Measurements from ENCODE around the gene ZNF3.

DNA sequence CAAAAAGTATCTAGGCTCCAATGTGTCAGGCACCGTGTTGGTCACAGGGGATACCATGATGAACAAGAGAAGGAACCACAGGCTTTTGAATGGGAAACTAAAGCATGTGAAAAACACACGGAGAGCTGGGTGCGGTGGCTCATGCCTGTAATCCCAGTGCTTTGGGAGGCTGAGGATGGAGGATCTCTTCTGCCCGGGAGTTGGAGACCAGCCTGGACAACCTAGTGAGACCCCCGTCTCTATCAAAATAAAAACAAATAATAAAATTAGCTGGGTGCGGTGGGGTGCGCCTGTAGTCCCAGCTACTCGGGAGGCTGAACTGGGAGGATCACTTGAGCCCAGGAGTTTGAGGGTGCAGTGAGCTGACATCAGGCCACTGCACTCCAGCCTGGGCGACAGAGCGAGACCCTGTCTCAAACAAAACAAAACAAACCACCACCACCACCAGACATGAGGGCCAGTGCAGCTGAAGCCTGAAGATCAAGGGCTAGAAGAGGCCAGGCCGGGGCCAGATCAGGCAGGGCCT is 6.6 kb upstream of the ZNF3 start:
- TF ChIP-seq ESRRA (IDR thresholded peaks at IDR 0.05; ENCODE audit: borderline replicate concordance, low read length) = no peak
- TF ChIP-seq, protein P1, sequence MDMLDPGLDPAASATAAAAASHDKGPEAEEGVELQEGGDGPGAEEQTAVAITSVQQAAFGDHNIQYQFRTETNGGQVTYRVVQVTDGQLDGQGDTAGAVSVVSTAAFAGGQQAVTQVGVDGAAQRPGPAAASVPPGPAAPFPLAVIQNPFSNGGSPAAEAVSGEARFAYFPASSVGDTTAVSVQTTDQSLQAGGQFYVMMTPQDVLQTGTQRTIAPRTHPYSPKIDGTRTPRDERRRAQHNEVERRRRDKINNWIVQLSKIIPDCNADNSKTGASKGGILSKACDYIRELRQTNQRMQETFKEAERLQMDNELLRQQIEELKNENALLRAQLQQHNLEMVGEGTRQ (IDR thresholded peaks at IDR 0.05) = no peak
- TF ChIP-seq, protein P2, sequence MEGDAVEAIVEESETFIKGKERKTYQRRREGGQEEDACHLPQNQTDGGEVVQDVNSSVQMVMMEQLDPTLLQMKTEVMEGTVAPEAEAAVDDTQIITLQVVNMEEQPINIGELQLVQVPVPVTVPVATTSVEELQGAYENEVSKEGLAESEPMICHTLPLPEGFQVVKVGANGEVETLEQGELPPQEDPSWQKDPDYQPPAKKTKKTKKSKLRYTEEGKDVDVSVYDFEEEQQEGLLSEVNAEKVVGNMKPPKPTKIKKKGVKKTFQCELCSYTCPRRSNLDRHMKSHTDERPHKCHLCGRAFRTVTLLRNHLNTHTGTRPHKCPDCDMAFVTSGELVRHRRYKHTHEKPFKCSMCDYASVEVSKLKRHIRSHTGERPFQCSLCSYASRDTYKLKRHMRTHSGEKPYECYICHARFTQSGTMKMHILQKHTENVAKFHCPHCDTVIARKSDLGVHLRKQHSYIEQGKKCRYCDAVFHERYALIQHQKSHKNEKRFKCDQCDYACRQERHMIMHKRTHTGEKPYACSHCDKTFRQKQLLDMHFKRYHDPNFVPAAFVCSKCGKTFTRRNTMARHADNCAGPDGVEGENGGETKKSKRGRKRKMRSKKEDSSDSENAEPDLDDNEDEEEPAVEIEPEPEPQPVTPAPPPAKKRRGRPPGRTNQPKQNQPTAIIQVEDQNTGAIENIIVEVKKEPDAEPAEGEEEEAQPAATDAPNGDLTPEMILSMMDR (IDR thresholded peaks at IDR 0.05) = no peak
- no peak for TF ChIP-seq CEBPB (IDR thresholded peaks at IDR 0.05)
- TF ChIP-seq JUN (IDR thresholded peaks at IDR 0.05) = no peak

All from A549 (cell line).